ENCODE data around the gene NDC1.

NDC1 gene

GRCh38 chr1:53804181-53804580 is 33.9 kb downstream of the NDC1 start (continued):
- no peak for TF ChIP-seq PATZ1 (CRISPR knock-in tag; IDR thresholded peaks at IDR 0.05; ENCODE audit: borderline replicate concordance)
- TF ChIP-seq ZC3H10 (CRISPR knock-in tag; IDR thresholded peaks at IDR 0.05): no peak

- TF ChIP-seq CREB5 (CRISPR knock-in tag; IDR thresholded peaks at IDR 0.05; ENCODE audit: low read depth) (no peak), TSHZ2 (CRISPR knock-in tag; IDR thresholded peaks at IDR 0.05) (no peak), PPARA (CRISPR knock-in tag; IDR thresholded peaks at IDR 0.05; ENCODE audit: borderline replicate concordance) (no peak), CSDC2 (CRISPR knock-in tag; IDR thresholded peaks at IDR 0.05) (no peak), ZNF70 (CRISPR knock-in tag; IDR thresholded peaks at IDR 0.05) (no peak), POU6F1 (CRISPR knock-in tag; IDR thresholded peaks at IDR 0.05; ENCODE audit: borderline replicate concordance, low read depth) (no peak), ZC3H10 (CRISPR knock-in tag; IDR thresholded peaks at IDR 0.05) (no peak), ZNF565 (CRISPR knock-in tag; conservative IDR thresholded peaks at IDR 0.05; ENCODE audit: low read depth) (no peak)
- ATAC-seq: no peak
These were observed 37.5 kb downstream of the NDC1 start for GRCh38 chr1:53800621-53801020.

- peak; percentile 35; the same call in 2 of the 3 replicates for ATAC-seq
- TF ChIP-seq TSHZ2 (CRISPR knock-in tag; IDR thresholded peaks at IDR 0.05) (no peak), ISL1 (CRISPR knock-in tag; IDR thresholded peaks at IDR 0.05) (peak; percentile 92), CREB5 (CRISPR knock-in tag; IDR thresholded peaks at IDR 0.05; ENCODE audit: low read depth) (0 out of 2 replicates have a peak, but pooled peaks have one; percentile 16), ESRRG (CRISPR knock-in tag; IDR thresholded peaks at IDR 0.05) (no peak)
These were observed 39.0 kb downstream of the NDC1 start for GRCh38 chr1:53799141-53799540.

- no peak; the same call in 2 of the 3 replicates for ATAC-seq
These were observed 45.3 kb downstream of the NDC1 start for GRCh38 chr1:53792806-53793205.

More at GRCh38 chr1:53792806-53793205, 45.3 kb downstream of the NDC1 start:
- TF ChIP-seq CREB5 (CRISPR knock-in tag; IDR thresholded peaks at IDR 0.05; ENCODE audit: low read depth) (no peak), ZNF565 (CRISPR knock-in tag; conservative IDR thresholded peaks at IDR 0.05; ENCODE audit: low read depth) (no peak), TCF4 (CRISPR knock-in tag; IDR thresholded peaks at IDR 0.05; ENCODE audit: borderline replicate concordance) (peak; percentile 49; the same call in 1 of the 2 replicates), ZNF70 (CRISPR knock-in tag; IDR thresholded peaks at IDR 0.05) (no peak), OSR1 (CRISPR knock-in tag; IDR thresholded peaks at IDR 0.05) (no peak), TSHZ2 (CRISPR knock-in tag; IDR thresholded peaks at IDR 0.05) (0 out of 2 replicates have a peak, but pooled peaks have one; percentile 16), ZC3H10 (CRISPR knock-in tag; IDR thresholded peaks at IDR 0.05) (no peak), ESRRG (CRISPR knock-in tag; IDR thresholded peaks at IDR 0.05) (no peak)

Measured in SK-N-SH treated with all-trans-retinoic acid at 6 μM for 48 hours (cell line).